Left hindlimb (tissue), 1 donor: ENCODE data around the gene CRB3.
A peak's percentile ranks its signal among the peaks of the same experiment; 100 is the strongest.
"Not testable (repeated sequence)": the region's sequence is repeated elsewhere in the genome, so short reads cannot be mapped to it uniquely, and the experiment has no call there.

ENCODE experiments used
- DNase-seq: peaks from one replicate; pipeline ENCODE4 v3.0.0-alpha.2; 2018

Gene CRB3, protein sequence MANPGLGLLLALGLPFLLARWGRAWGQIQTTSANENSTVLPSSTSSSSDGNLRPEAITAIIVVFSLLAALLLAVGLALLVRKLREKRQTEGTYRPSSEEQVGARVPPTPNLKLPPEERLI

DNA sequence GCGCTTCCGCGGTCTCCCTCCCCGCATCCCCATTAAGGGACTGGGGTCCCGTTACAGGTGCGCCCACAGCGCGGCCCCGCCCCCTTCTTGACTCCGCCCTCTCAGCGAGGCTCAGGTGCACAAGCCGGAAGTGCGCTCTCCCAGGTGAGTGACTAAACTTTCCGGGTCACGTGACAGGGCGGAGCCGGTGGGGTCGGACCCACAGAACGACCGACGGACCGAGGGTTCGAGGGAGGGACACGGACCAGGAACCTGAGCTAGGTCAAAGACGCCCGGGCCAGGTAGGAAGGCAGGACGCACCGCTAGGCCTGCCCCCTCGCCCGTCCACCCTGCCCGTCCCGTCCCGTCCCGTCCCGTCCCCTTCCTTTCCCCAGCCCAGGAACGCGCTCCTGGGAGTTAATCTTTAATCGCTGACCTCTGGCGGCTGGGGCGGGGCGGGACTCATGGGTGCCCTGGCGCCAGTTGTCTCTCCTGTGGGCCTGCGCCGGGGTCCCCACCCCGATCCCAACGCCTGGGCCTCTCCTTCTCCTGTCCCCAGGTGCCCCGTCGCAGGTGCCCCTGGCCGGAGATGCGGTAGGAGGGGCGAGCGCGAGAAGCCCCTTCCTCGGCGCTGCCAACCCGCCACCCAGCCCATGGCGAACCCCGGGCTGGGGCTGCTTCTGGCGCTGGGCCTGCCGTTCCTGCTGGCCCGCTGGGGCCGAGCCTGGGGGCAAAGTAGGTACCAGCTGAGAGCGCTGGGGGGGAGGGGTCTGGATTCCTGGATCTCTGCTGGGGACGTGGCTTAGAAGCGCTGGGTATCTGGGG is at the start of gene CRB3:
Gene CRB3 (plus strand): TSS at position 202 of the 804 bp plus-strand sequence. CDS start 431 bp downstream, at position 633.
- no peak for DNase-seq

DNA sequence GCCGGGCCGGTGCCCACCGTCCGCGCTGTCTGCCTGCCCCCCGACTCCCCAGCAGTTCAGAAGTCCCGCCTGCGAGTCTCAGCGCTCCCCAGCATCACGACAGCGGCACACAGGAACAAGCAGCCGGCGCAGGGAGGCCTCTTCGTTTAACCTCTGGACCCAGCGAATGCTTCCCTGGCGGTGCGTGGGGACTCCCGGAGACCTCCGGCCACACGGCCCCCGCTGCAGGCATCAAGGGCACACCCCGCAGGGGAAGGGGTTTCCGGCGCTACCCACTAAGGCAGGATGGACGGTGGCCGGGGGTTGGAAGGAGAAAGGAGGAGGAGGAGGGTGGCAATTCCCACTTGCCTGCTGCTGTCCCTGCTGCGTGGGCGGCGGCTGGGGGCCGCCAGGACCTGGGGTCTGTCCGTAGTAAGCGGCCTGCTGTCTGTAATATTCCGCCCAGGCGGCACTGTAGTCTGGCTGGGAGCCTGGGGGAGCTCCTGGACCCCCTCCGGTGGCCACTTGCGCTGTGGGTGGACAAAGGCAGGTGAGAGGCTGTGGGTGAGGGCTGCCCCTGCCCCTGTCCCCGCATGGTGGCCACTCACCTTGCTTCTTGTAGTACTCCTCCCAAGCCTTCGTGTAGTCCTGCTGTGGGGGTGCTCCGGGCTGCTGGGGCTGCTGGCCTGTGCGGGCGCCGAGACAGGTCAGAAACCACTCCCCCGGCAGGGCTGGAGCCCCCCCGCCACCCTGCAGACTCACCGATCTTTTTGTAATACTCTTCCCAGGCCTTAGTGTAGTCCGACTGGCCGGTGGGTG is 49.1 kb upstream of the CRB3 start:
- no peak for DNase-seq

GRCh38 chr19:6415591-6416190 is 48.4 kb upstream of the CRB3 start:
- no peak for DNase-seq

GRCh38 chr19:6416658-6417405 is 47.2 kb upstream of the CRB3 start:
- no peak for DNase-seq

GRCh38 chr19:6417713-6418561 is 46.1 kb upstream of the CRB3 start:
- no peak for DNase-seq

DNA sequence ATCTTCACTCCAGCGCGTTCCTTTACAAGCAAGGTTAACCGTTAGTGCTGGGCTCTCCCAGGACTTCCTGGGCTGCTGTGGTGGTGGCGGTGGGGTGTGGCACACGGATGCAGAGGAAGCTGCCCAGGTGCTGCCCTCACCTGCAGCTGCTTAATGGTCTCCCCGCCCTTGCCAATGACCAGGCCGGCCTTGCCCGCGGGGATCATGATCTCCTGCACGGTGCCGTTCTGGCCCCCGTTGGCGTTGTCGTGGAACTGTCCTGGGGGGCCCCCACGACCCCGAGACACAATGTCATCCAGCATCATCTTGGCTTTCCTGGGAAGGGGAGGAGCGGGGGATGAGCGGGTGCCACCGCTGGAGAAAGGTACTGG is 45.5 kb upstream of the CRB3 start:
- no peak for DNase-seq

GRCh38 chr19:6421075-6422014 is 42.7 kb upstream of the CRB3 start:
- DNase-seq: no peak

GRCh38 chr19:6423499-6424194 is 40.4 kb upstream of the CRB3 start:
- DNase-seq: peak; percentile 61

DNA sequence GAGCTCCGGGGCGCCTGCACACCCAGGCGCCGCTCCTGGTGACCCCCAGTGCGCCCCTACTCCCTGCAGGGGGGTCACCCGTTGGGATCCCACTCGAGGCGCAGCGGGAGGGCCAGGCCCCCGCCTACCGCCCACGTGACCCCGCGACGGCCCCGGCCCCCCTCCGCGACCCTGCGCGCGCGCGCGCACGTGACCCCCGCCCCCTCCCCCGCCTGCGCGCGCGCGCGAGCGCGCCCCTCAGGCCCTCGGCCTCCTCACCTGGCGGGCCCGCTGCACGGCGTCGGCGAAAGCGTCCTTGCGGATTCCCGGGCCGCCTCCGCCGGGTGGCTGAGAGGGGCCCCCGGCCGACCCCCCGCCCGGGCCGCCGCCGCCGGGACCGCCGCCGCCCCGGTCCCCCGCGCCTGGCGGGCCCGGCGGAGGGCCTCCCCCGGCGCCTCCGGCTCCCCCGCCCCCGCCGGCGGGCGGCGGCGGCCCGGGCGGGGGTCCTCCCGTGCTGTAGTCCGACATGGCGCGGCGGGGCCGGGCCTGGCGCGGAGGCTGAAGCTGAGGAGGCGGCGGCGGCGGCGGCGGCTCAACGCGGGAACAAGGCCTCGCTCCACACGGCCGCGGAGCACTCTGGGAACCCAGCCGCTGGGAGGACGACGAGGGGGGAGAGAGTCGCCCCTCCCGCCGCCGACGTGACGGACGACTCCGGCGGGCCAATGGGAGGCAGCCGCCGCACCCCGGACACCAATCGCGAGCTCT is 39.7 kb upstream of the CRB3 start, which contains the start of gene KHSRP:
Gene KHSRP (minus strand): TSS at position 617 of the 744 bp plus-strand sequence. CDS start 110 bp downstream, at position 507.
- peak; percentile 47 for DNase-seq

DNA sequence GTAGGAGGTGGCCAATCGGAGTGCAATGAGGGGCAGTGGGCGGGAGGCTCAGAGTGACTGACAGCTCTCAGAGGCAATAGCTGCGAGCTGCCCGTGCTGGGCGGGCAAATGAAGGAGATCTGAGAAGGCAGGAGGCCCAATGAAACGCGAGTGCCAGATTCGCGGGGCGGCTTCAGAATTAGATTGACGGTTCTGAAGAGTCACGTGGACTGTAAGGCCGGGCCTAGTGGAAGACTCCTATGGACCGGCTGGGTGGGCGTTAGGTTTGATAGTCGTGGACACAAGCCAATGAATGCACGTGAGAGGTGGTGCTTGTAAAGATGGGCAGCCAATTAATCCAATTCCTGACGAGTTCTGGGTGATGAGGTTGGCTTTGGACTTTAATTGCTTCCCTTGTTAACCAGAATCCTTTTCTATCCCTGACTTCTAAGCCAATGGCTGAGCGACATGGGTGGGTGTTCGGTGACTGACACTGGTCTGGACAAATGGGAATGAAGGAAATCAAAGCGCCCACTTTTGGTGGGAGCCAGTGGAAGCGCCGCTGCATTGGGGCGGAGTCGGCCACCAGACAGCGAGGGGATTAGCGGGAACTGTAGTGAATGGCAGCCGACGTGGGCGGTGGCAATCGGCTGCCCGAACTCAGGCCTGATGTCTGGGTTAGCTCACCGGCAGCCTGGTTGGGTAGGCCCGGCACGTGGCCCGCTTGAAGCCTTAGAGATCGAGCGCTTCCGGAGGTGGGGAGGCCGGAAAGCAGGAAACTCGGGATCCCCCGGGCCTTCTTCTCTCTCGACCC is 38.9 kb upstream of the CRB3 start:
- DNase-seq: peak; percentile 100

GRCh38 chr19:6425732-6426620 is 38.1 kb upstream of the CRB3 start:
- DNase-seq: no peak

DNA sequence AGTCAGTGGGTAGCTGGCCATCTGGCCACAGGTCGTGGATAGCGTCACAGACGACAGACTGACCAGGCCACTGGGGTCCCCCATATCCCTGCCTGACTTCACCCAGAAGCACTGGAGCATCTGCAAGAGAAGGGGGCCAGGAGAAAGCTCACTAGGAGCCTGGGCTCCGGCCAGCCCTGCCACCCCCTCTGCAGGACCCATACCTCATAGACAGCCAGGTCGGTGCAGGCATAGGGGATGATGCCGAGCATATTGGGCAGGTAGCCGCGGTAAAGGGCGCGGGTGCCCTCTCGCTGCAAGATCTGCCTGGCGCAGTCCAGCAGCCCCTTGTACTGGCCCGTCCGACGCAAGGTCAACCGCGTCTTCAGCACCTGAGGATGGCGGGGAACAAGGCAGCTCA is 36.9 kb upstream of the CRB3 start:
- DNase-seq: no peak

DNA sequence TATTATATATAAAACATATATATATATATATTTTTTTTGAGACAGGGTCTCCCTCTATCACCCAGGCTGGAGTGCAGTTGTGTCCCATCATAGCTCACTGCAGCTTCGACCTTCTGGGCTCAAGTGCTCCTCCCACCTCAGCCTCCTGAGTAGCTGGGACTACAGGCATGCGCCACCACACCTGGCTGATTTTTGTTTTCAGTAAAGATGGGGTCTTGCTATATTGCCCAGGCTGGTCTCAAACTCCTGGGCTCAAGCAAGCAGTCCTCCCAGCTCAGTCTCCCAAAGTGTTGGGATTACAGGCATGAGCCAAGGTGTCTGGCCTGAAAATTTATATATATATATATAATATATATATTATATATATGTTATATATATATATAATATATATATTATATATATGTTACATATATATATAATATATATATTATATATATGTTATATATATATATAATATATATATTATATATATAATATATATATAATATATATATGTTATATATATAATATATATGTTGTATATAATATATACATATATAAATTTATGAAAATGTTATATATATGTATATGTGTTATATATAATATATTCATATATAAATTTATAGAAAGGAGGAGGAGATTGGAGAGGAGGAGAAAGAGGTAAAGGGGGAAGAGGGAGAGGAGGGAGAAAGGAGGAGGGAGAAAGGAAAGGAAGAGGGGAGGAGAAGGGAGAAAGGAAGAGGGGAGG is 35.2 kb upstream of the CRB3 start:
- DNase-seq: not testable (repeated sequence)

DNA sequence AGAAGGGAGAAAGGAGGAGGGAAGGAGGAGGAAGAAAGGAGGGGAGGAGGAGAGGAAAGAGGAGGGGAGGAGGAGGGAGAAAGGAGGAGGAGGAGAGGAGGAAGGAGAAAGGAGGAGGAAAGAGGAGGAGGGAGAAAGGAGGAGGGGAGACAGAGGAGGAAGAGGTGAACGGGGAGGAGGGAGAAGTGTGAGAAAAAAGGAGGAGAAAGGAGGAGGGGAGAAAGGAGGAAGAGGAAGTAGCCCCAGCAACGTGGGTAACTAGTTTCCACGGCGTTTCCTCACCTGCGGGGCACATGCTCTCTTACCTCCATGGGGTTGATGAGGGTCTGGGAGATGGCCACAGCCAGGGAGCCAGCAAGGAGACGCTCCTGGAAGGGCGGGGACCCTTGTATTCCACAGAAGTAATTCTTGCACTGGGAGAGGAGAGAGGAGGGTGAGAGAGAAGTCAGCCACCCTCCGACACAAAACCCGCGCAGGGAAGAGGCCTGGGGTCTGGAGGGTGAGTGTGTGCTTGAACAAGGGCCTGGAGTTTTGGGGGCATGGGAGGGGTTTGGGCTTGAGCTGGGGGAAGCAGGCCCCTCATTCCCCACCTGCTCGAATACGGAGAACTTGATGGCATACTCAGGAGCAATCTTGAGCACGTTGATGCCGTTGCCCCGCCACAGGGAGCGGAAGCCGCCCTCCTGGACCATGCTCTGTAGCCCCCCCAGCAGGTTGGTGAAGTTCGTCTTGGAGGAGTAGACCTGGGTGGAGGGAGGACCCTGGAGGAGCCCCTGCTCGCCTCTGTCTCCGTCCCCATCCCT is 34.5 kb upstream of the CRB3 start:
- no peak for DNase-seq

- no peak for DNase-seq
Observed at GRCh38 chr19:6431891-6432290, 32.2 kb upstream of the CRB3 start.
